GM06990 (cell line): ENCODE measurements around the gene TOR1AIP1.

Source experiments
- DNase-seq: peaks from one replicate; pipeline ENCODE4 v3.0.0-alpha.2; 2011; ENCODE audit not compliant: insufficient read length; ENCODE audit errors: extremely low read depth
- H3K27me3 ChIP-seq: replicated peaks from 2 replicates; pipeline ENCODE4 v1.6.0; 2011; ENCODE audit warnings: low read length; ENCODE audit not compliant: control insufficient read depth, insufficient read depth
- H3K36me3 ChIP-seq: 2 replicates; pipeline ENCODE4 v1.5.1; 2011; ENCODE audit warnings: low read length; ENCODE audit not compliant: control insufficient read depth, insufficient read depth
- H3K4me3 ChIP-seq: replicated peaks from 2 replicates; pipeline ENCODE4 v1.5.1; 2011; ENCODE audit warnings: low read depth, mild to moderate bottlenecking, control low read depth, low read length
- TF ChIP-seq, protein P1 (sequence below): IDR thresholded peaks from 2 replicates; pipeline ENCODE4 v1.5.1; 2011; ENCODE audit warnings: low read length, control low read depth, mild to moderate bottlenecking, inconsistent platforms; ENCODE audit not compliant: insufficient read depth, poor library complexity, severe bottlenecking

TOR1AIP1 gene

DNA sequence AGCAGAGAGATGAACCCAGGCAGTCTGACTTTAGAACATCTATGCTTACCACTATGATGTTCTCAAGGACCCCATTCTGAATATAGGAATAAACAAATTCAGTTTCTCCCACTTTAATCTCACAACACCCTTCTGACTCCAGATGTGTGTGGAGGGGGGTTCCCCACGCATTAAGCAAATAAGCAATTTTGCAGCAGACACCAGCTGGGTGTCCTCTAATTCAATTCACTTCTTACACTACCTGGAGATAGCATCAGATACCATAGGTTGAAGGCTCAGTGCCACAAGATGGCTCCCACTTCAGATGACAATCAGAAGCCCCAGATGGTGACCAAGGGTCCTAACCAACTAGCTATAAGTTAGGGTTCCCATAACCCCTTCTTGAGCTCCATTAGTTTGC is 42.2 kb downstream of the TOR1AIP1 start:
- Histone ChIP-seq H3K36me3 (no peaks in the 10 kb centered on the region; the same call in none of the 2 replicates), H3K27me3 (no peaks in the 10 kb centered on the region), H3K4me3 (no peak overlapping the region)
- no peak for DNase-seq
- TF ChIP-seq, protein P1, sequence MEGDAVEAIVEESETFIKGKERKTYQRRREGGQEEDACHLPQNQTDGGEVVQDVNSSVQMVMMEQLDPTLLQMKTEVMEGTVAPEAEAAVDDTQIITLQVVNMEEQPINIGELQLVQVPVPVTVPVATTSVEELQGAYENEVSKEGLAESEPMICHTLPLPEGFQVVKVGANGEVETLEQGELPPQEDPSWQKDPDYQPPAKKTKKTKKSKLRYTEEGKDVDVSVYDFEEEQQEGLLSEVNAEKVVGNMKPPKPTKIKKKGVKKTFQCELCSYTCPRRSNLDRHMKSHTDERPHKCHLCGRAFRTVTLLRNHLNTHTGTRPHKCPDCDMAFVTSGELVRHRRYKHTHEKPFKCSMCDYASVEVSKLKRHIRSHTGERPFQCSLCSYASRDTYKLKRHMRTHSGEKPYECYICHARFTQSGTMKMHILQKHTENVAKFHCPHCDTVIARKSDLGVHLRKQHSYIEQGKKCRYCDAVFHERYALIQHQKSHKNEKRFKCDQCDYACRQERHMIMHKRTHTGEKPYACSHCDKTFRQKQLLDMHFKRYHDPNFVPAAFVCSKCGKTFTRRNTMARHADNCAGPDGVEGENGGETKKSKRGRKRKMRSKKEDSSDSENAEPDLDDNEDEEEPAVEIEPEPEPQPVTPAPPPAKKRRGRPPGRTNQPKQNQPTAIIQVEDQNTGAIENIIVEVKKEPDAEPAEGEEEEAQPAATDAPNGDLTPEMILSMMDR = no peak

DNA sequence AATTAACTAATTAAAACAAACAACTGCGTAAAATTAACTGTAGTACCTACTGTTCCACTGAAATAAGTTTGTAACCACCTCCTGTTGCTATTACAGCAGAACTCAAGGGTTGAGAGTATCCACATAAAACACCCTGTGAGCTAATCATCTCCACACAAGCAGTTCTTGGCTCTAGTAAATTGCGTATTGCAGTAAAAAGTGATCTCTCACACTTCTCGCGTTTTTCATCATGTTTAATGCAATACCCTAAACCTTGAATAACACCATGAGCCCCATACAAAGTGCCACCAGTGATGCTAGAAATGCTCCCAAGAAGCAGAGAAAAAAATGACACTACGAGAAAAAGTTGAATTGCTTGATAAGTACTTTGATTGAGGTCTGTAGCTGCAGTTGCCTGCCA is 43.2 kb downstream of the TOR1AIP1 start:
- no peak overlapping the region for H3K4me3 ChIP-seq
- DNase-seq = no peak
- TF ChIP-seq, protein P1 = no peak
- H3K36me3 ChIP-seq = no peaks in the 10 kb centered on the region; the same call in 1 of the 2 replicates
- no peaks in the 10 kb centered on the region for H3K27me3 ChIP-seq

DNA sequence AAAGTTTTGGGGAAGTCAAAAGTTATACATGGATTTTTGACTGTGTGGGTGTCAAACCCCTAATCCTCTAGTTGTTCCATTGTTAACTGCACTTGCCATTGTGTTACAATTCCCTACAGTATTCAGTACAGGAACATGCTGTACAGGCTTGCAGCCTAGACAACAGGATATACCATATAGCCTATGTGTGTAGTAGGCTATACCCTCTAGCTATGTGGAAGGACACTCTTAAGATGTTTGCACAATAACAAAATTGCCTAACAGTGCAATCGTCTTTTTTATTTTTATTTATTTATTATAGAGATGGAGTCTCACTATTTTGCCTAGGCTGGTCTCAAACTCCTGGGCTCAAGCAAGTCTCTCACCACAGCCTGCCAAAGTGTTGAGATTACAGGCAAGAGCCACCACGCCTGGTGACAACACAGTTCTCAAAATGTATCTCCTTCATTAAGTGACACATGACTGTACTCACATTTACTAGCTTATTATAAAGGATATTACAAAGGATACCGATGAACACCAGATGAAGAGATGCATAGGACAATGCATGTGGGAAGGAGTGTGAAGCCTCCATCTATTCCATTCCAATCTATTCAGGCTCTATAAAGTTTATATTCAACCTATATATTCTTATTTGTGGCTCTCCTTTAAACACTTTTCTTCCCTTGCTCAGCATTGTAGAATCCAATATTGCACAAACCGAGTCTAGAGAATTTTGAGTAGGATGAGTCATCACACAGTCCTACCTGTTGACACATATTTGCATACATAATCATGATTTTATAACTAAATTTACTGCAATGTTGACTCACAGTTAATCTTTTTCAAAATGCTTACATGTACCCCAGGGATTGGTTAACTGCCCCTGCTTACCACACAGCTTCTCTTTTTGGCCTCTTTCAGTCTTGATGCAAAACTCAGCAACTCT is 44.1 kb downstream of the TOR1AIP1 start:
- no peaks in the 10 kb centered on the region; the same call in 1 of the 2 replicates for H3K36me3 ChIP-seq
- no peak for DNase-seq
- TF ChIP-seq, protein P1 = no peak

DNA sequence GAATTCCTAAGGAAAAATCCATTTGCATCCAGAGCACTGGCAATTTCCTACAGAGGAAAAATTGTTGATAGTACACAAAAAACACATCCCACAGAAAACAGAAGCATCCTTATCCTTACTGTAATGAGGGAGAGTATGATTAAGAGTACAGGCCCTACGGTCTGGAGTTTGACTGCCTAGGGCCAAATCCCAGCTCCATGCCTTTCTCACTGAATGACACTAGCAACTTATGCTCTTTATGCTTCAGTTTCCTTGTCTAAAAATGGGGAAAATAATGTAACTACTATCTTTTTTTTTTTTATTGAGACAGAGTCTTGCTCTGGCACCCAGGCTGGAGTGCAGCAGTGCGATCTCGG is 44.7 kb downstream of the TOR1AIP1 start:
- TF ChIP-seq, protein P1 = no peak
- no peaks in the 10 kb centered on the region; the same call in 1 of the 2 replicates for H3K36me3 ChIP-seq
- H3K27me3 ChIP-seq = no peaks in the 10 kb centered on the region
- DNase-seq = no peak
- no peak overlapping the region for H3K4me3 ChIP-seq

More for the DNA sequence above, 44.1 kb downstream of the TOR1AIP1 start:
- no peak overlapping the region for H3K4me3 ChIP-seq
- no peaks in the 10 kb centered on the region for H3K27me3 ChIP-seq

DNA sequence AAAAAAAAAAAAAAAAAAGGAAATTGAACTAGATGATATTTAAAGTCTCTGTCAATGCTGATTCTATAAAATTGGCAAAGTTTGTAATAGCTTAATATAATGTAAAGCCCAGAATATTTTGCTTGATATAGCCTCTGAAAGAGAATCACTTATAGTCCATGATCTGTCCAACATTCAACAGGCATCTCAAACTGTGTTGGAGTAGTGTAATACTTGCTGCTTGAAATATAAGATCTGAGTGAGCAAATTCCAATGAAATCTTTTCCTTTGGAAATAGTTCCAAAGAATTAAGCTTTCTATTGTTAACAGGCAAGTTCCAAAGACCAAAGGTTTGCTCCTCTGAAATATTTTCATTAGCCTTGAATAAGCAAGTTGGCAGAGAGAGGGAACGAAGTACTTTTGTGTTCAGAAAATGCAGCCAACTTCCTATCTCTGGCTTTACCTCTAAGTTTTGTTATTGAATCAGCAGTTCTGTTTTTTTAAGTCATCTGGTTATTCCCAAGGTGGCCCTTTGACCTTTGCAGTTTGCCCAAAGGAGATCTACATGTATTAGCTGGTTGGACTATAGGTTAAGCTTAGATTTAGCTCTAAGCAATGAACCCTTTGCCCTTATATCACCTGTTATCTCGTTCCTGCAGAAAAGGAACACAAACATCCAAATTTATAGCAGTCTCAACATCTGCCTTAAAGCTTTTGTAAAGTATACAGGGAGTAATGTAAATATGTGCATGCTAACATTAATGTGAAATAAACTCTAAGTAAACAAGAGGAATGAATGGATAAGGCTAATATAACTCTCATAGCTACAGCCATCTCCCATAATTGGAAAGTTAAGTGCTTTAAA is 48.1 kb downstream of the TOR1AIP1 start:
- DNase-seq = no peak
- no peak overlapping the region for H3K4me3 ChIP-seq
- H3K36me3 ChIP-seq = no peaks in the 10 kb centered on the region
- TF ChIP-seq, protein P1 = no peak
- no peaks in the 10 kb centered on the region for H3K27me3 ChIP-seq
